HL-60 (cell line): ENCODE data around the gene GRM8.
"Not testable (repeated sequence)": the region's sequence is repeated elsewhere in the genome, so short reads cannot be mapped to it uniquely, and the experiment has no call there.

Experiments
- DNase-seq, 2 experiments: peaks; one replicate each; pipeline ENCODE4 v3.0.0-alpha.2; 2010 to 2020; ENCODE audit warnings: low read depth in 1 of 2, low spot score in 1 of 2
- H3K27ac ChIP-seq: fragments of 250-450 bp; sonication (Bioruptor Pico); replicated peaks from 2 replicates; pipeline ENCODE4 v1.5.1; 2020; ENCODE audit warnings: mild to moderate bottlenecking, moderate library complexity
- H3K27me3 ChIP-seq: fragments of 250-450 bp; sonication (Bioruptor Pico); 2 replicates; pipeline ENCODE4 v1.5.1; 2021; ENCODE audit warnings: mild to moderate bottlenecking, moderate library complexity; ENCODE audit not compliant: insufficient read depth, poor library complexity, severe bottlenecking
- H3K4me3 ChIP-seq: replicated peaks from 2 replicates; pipeline ENCODE4 v1.5.1; 2011; ENCODE audit warnings: mild to moderate bottlenecking, control low read depth, low read length; ENCODE audit not compliant: insufficient read depth
- CTCF ChIP-seq: IDR thresholded peaks from one replicate; pipeline ENCODE4 v1.5.1; 2011; ENCODE audit warnings: low read length, control low read depth, inconsistent platforms; ENCODE audit not compliant: insufficient read depth
- GABPA ChIP-seq: IDR thresholded peaks from 2 replicates; pipeline ENCODE4 v1.6.1; 2012; ENCODE audit warnings: low read depth
- POLR2AphosphoS5 ChIP-seq: IDR thresholded peaks from 2 replicates; pipeline ENCODE4 v1.6.1; 2012; ENCODE audit warnings: low read depth
- REST ChIP-seq: IDR thresholded peaks from 2 replicates; pipeline ENCODE4 v1.6.1; 2012; ENCODE audit warnings: low read depth; ENCODE audit not compliant: insufficient replicate concordance
- SPI1 ChIP-seq: IDR thresholded peaks from 2 replicates; pipeline ENCODE4 v1.6.1; 2012; ENCODE audit warnings: low read depth, mild to moderate bottlenecking, borderline replicate concordance

GRM8 gene

GRCh38 chr7:126682176-126682575 is 570.6 kb downstream of the GRM8 start:
- Histone ChIP-seq H3K4me3 (no peak overlapping the region), H3K27ac (no peak overlapping the region), H3K27me3 (no peaks in the 10 kb centered on the region)
- no peak for TF ChIP-seq SPI1
- TF ChIP-seq REST: no peak
- no peak for TF ChIP-seq CTCF
- no peak for TF ChIP-seq POLR2AphosphoS5
- DNase-seq: no peak

- DNase-seq, H3K4me3 ChIP-seq, H3K27ac ChIP-seq, H3K27me3 ChIP-seq: not testable (repeated sequence)
Measured at GRCh38 chr7:126668762-126669161, 584.0 kb downstream of the GRM8 start.

- DNase-seq: no peak
- TF ChIP-seq CTCF: no peak
- no peak for TF ChIP-seq SPI1
- no peak for TF ChIP-seq POLR2AphosphoS5
- TF ChIP-seq GABPA: no peak
- TF ChIP-seq REST: no peak
- H3K27ac ChIP-seq: no peak overlapping the region
- H3K27me3 ChIP-seq: no peaks in the 10 kb centered on the region
- H3K4me3 ChIP-seq: no peak overlapping the region
Measured at GRCh38 chr7:126668367-126668752, 584.4 kb downstream of the GRM8 start.

- TF ChIP-seq CTCF (no peak), REST (no peak), POLR2AphosphoS5 (no peak), SPI1 (no peak), GABPA (no peak)
- Histone ChIP-seq H3K27ac (no peak overlapping the region), H3K4me3 (no peak overlapping the region), H3K27me3 (no peaks in the 10 kb centered on the region)
- no peak for DNase-seq
Measured at GRCh38 chr7:126667742-126668366, 584.9 kb downstream of the GRM8 start.
